NCI-H2196 treated with DMSO at 0.1 percent for 48 hours (cell line): ENCODE data around the gene C19orf81.
"Not testable (repeated sequence)": the region's sequence is repeated elsewhere in the genome, so short reads cannot be mapped to it uniquely, and the experiment has no call there.

ENCODE experiments used
- DNase-seq: peaks from one replicate; lab custom pipeline; 2025; ENCODE audit not compliant: unreplicated experiment; lab: John Stamatoyannopoulos, UW

The C19orf81 gene

GRCh38 chr19:50649433-50650391, at the start of gene C19orf81:
TSS of gene C19orf81 (plus strand) at chr19:50649445. CDS start at chr19:50649445, 0 bp downstream.
- DNase-seq = no peak

- DNase-seq = no peak
These were observed 47.7 kb upstream of the C19orf81 start for GRCh38 chr19:50601407-50602088.

- DNase-seq = no peak
These were observed 47.2 kb upstream of the C19orf81 start for GRCh38 chr19:50602089-50602422.

- no peak for DNase-seq
These were observed 46.7 kb upstream of the C19orf81 start for GRCh38 chr19:50602496-50602895.

- DNase-seq = no peak
These were observed 46.3 kb upstream of the C19orf81 start for GRCh38 chr19:50602935-50603334.

GRCh38 chr19:50604264-50605073, 44.8 kb upstream of the C19orf81 start:
- DNase-seq = not testable (repeated sequence)

- DNase-seq = not testable (repeated sequence)
These were observed 43.0 kb upstream of the C19orf81 start for GRCh38 chr19:50606059-50606836.

- no peak for DNase-seq
These were observed 41.9 kb upstream of the C19orf81 start for GRCh38 chr19:50607388-50607787.

GRCh38 chr19:50607874-50608785, 41.1 kb upstream of the C19orf81 start:
- DNase-seq = no peak

GRCh38 chr19:50612504-50613404, 36.5 kb upstream of the C19orf81 start:
- not testable (repeated sequence) for DNase-seq

- not testable (repeated sequence) for DNase-seq
These were observed 30.9 kb upstream of the C19orf81 start for GRCh38 chr19:50618379-50618778.

- not testable (repeated sequence) for DNase-seq
These were observed 30.1 kb upstream of the C19orf81 start for GRCh38 chr19:50619184-50619583.

GRCh38 chr19:50620394-50620906, 28.8 kb upstream of the C19orf81 start:
- not testable (repeated sequence) for DNase-seq

GRCh38 chr19:50624949-50625600, 24.2 kb upstream of the C19orf81 start:
- no peak for DNase-seq

GRCh38 chr19:50626011-50626410, 23.2 kb upstream of the C19orf81 start:
- DNase-seq = no peak

GRCh38 chr19:50626795-50627194, 22.4 kb upstream of the C19orf81 start:
- DNase-seq = no peak

GRCh38 chr19:50628146-50628545, 21.1 kb upstream of the C19orf81 start:
- no peak for DNase-seq

- no peak for DNase-seq
These were observed 20.7 kb upstream of the C19orf81 start for GRCh38 chr19:50628551-50628950.
